ENCODE data around the gene SNX9. TPM values are rescaled to one million over a fixed set of nuclear protein-coding genes. Genes with fewer than 3 reads are reported as not detected.
"Not testable (repeated sequence)": the region's sequence is repeated elsewhere in the genome, so short reads cannot be mapped to it uniquely, and the experiment has no call there.

SNX9 gene
- polyA plus RNA-seq, 4 donors: 36.4 to 57.8 (median 51.3) TPM

DNA sequence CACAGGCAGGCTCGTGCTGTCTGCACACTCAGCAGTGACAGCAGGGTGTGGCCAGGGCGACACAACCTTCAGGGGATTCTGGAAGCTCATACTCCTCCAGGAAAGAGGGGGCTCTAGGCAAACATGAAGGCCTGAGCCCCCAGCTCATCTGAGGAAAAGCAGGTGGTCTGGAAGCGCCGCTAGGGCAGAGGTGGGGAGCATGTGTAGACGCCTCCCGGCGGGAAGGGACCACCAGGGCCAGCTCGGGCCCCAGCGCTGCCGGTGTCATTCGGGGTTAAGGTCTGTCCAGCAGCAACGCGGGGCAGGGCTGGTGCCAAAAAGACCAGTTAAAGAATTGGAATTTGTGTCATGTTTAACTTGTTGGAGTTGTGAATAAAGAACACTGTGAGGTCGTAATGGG lies 119.3 kb downstream of the SNX9 start:
- H3K36me3 ChIP-seq (ENCODE audit: control insufficient read depth in 3 of 3, insufficient read depth in 2 of 3, low read depth in 1 of 3, low read length in 3 of 3): peaks cover 9 to 65% (median 17%) of the 10 kb centered on the region in 3 donors
- no peaks in the 10 kb centered on the region for H3K9me3 ChIP-seq (ENCODE audit: control insufficient read depth in 2 of 2, insufficient read depth in 1 of 2, low read depth in 1 of 2, low read length in 1 of 2)
- no peak overlapping the region for H3K27ac ChIP-seq (ENCODE audit: low read depth in 1 of 3, low read length in 2 of 3)
- H3K27me3 ChIP-seq (ENCODE audit: control insufficient read depth in 3 of 3, insufficient read depth in 3 of 3, low read length in 3 of 3): no peaks in the 10 kb centered on the region
- peaks cover 0 to 4% (median 0%) of the 10 kb centered on the region in 3 donors for H3K4me1 ChIP-seq (ENCODE audit: control insufficient read depth in 3 of 3, insufficient read depth in 2 of 3, low read depth in 1 of 3, low read length in 2 of 3)
- H3K4me3 ChIP-seq (ENCODE audit: low read depth in 1 of 3, low read length in 3 of 3): no peak overlapping the region
- DNase-seq (no peak), FAIRE-seq (no peak)
- 87 to 90% (median 89%) methylated on average over 14 of the region's 14 CpGs for WGBS, 3 donors

DNA sequence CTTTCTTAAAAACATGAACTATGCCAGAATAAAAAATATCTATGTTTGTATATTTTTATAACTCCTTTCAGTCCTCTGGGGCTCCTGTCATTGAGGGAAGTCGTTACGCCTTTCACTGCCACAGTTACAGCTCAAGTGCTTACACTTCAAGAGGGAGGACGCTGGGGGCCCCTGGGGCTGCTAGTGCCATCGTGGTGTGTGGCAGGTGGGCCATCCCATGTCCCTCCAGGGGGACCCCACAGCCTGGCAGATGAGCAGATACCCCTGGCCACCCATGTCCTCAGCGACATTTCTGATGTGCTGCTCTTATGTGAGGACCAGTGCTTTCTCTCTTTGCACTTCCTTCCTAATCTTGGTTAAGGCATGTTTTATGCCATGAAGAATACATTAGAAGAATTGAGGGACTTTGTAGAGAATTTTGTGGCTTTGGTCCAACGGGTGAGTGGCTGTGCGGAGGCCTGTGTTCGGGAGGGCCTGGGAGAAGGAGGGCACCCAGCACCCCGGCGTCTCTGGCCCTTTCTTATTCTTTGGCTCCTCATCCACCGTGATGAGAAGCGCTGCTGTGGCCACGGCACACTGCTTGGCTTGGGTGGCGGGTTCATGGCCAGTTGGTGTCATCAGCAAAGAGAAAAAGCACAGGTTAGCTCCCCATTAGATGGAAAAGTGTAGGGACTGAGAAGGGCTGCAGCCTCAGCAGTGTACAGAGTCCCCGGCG lies 120.4 kb downstream of the SNX9 start:
- H3K4me3 ChIP-seq (ENCODE audit: low read depth in 1 of 3, low read length in 3 of 3): no peak overlapping the region
- H3K27me3 ChIP-seq (ENCODE audit: control insufficient read depth in 3 of 3, insufficient read depth in 3 of 3, low read length in 3 of 3): no peaks in the 10 kb centered on the region
- 90 to 95% (median 93%) methylated on average over 16 of the region's 16 CpGs for WGBS, 3 donors
- no peaks in the 10 kb centered on the region for H3K9me3 ChIP-seq (ENCODE audit: control insufficient read depth in 2 of 2, insufficient read depth in 1 of 2, low read depth in 1 of 2, low read length in 1 of 2)
- peaks cover 9 to 65% (median 13%) of the 10 kb centered on the region in 3 donors for H3K36me3 ChIP-seq (ENCODE audit: control insufficient read depth in 3 of 3, insufficient read depth in 2 of 3, low read depth in 1 of 3, low read length in 3 of 3)
- no peak for FAIRE-seq
- peaks cover 0 to 4% (median 0%) of the 10 kb centered on the region in 3 donors for H3K4me1 ChIP-seq (ENCODE audit: control insufficient read depth in 3 of 3, insufficient read depth in 2 of 3, low read depth in 1 of 3, low read length in 2 of 3)
- no peak overlapping the region for H3K27ac ChIP-seq (ENCODE audit: low read depth in 1 of 3, low read length in 2 of 3)
- DNase-seq: no peak

DNA sequence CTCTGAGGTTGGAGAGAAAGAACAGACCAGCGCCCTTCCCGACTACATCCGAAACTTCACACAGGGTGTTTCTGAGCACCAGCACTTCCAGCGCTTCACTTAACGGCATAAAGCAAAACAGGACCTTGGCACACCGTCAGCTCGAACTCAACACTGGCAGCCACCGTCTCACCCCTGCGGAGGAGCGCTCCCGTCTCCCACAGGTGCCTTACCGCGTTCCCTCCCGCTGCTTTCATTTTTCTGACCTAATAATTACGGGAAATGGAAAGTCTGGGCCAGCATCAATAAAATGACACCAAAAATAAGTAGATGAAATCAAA lies 120.9 kb downstream of the SNX9 start:
- 94 to 98% (median 96%) methylated on average over 15 of the region's 15 CpGs for WGBS, 3 donors
- no peaks in the 10 kb centered on the region for H3K9me3 ChIP-seq (ENCODE audit: control insufficient read depth in 2 of 2, insufficient read depth in 1 of 2, low read depth in 1 of 2, low read length in 1 of 2)
- no peak for FAIRE-seq
- DNase-seq: no peak
- no peak overlapping the region for H3K27ac ChIP-seq (ENCODE audit: low read depth in 1 of 3, low read length in 2 of 3)
- H3K4me3 ChIP-seq (ENCODE audit: low read depth in 1 of 3, low read length in 3 of 3): no peak overlapping the region
- H3K36me3 ChIP-seq (ENCODE audit: control insufficient read depth in 3 of 3, insufficient read depth in 2 of 3, low read depth in 1 of 3, low read length in 3 of 3): peaks cover 9 to 63% (median 13%) of the 10 kb centered on the region in 3 donors
- peaks cover 0 to 4% (median 0%) of the 10 kb centered on the region in 3 donors for H3K4me1 ChIP-seq (ENCODE audit: control insufficient read depth in 3 of 3, insufficient read depth in 2 of 3, low read depth in 1 of 3, low read length in 2 of 3)
- no peaks in the 10 kb centered on the region for H3K27me3 ChIP-seq (ENCODE audit: control insufficient read depth in 3 of 3, insufficient read depth in 3 of 3, low read length in 3 of 3)

DNA sequence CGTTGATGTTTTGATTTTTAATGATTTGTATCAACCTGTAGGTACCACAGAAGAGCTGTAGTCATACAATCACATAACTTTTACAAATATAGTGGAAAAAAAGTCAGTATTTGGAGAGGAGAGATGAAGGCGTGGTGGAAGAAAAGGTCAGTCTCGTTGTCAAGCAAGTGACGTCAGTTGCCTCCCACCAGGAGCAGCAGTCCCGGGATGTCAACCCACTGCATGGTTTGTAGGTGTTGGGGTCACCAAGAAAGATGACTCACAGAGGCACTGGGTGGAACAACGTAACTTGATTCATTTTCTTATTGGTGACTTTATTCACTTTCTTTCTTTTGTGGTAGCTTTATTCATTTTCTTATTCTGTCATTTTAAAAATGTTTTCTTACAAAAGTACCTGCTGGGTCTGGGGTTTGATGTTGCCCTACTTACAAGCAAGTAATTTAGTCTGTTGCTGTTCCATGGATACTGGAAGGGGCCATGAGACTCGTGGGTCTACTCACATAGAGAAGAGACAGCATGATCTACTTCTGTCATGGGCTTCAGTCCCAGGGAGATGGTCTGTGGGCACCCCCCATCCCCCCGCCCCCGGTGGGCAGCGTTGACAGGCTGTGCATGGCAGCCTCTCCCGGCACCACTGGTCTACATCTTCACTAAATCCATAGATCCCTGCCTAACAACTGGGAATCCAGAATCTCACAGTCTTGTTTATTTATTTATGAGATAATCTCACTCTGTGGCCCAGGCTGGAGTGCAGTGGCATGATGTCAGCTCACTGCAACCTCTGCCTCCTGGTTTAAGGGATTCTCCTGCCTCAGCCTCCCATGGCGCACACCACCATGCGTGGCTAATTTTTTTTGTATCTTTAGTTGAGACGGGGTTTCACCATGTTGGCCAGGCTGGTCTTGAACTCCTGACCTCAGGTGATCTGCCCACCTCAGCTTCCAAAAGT lies 122.2 kb downstream of the SNX9 start:
- Histone ChIP-seq H3K4me1 (ENCODE audit: control insufficient read depth in 3 of 3, insufficient read depth in 2 of 3, low read depth in 1 of 3, low read length in 2 of 3) (peaks cover 0 to 3% (median 0%) of the 10 kb centered on the region in 3 donors), H3K27me3 (ENCODE audit: control insufficient read depth in 3 of 3, insufficient read depth in 3 of 3, low read length in 3 of 3) (no peaks in the 10 kb centered on the region), H3K9me3 (ENCODE audit: control insufficient read depth in 2 of 2, insufficient read depth in 1 of 2, low read depth in 1 of 2, low read length in 1 of 2) (no peaks in the 10 kb centered on the region), H3K36me3 (ENCODE audit: control insufficient read depth in 3 of 3, insufficient read depth in 2 of 3, low read depth in 1 of 3, low read length in 3 of 3) (peaks cover 9 to 52% (median 13%) of the 10 kb centered on the region in 3 donors), H3K4me3 (ENCODE audit: low read depth in 1 of 3, low read length in 3 of 3) (no peak overlapping the region), H3K27ac (ENCODE audit: low read depth in 1 of 3, low read length in 2 of 3) (no peak overlapping the region)
- 85 to 87% (median 87%) methylated on average over 14 of the region's 14 CpGs for WGBS, 3 donors
- FAIRE-seq (no peak), DNase-seq (no peak)

DNA sequence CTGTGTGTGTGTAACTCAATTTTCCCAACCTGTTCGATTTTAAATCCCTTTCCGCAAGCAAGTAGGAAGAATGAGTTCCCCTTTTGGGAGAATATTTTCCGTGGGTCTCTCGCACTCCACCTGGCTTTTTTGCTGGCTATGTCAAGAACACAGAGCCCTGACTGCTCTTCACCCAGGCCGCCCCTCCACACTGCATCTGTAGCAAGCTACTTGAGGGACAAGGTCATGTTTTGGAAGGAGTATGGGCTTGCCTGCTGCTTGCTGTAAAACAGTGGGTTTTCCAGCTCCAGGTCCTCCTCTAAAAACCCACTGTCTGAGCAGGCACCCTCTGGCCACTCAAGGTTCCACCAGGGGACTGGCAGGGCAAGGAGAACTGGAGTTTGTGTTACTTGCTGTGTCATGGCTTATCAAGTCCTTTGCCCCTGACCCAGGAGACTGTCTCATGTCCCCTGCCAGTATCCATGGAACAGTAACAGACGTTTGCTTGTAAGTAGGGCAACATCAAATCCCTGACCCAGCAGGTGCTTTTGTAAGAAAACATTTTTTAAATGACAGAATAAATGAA lies 123.1 kb downstream of the SNX9 start:
- no peak overlapping the region for H3K27ac ChIP-seq (ENCODE audit: low read depth in 1 of 3, low read length in 2 of 3)
- no peak for FAIRE-seq

DNA sequence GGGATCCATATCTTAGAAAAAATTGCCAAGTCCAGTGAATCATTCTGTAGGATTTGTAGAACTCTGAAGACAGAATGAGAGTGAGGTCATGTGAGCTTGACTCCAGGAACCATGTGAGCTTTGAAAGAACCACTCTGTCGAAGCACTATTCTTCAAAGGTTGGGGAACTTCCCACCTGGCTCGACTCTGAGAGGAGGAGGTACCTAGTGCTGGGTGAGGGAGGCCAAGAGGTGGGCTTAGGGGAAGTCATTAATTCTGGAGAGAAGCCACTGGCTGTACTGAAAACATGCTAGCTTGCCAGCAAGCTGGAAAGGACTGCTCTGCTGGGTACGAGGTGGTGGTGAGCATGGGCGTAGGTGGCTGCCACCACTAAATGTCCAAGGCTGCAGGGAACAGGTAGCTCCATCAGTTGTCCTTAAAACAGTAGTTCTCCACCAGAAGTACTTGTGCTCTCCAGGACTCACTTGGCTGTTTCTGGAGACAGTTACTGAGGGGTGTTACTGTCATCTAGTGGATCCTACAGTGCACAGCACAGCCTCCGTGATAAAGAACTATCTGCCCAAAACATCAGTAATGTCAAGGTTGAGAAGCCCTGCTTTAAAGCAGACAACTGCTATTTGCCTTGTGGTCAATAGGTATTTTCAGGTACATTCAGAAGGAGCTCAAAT lies 124.0 kb downstream of the SNX9 start:
- WGBS, 3 donors: 57 to 72% (median 69%) methylated on average over 5 of the region's 5 CpGs
- Histone ChIP-seq H3K9me3 (ENCODE audit: control insufficient read depth in 2 of 2, insufficient read depth in 1 of 2, low read depth in 1 of 2, low read length in 1 of 2) (no peaks in the 10 kb centered on the region), H3K4me3 (ENCODE audit: low read depth in 1 of 3, low read length in 3 of 3) (no peak overlapping the region), H3K27me3 (ENCODE audit: control insufficient read depth in 3 of 3, insufficient read depth in 3 of 3, low read length in 3 of 3) (no peaks in the 10 kb centered on the region), H3K36me3 (ENCODE audit: control insufficient read depth in 3 of 3, insufficient read depth in 2 of 3, low read depth in 1 of 3, low read length in 3 of 3) (peaks cover 5 to 38% (median 8%) of the 10 kb centered on the region in 3 donors), H3K4me1 (ENCODE audit: control insufficient read depth in 3 of 3, insufficient read depth in 2 of 3, low read depth in 1 of 3, low read length in 2 of 3) (peaks cover 0 to 6% (median 0%) of the 10 kb centered on the region in 3 donors), H3K27ac (ENCODE audit: low read depth in 1 of 3, low read length in 2 of 3) (no peak overlapping the region)
- DNase-seq (no peak), FAIRE-seq (no peak)

More for the DNA sequence above, 123.1 kb downstream of the SNX9 start:
- no peaks in the 10 kb centered on the region for H3K27me3 ChIP-seq (ENCODE audit: control insufficient read depth in 3 of 3, insufficient read depth in 3 of 3, low read length in 3 of 3)
- no peak overlapping the region for H3K4me3 ChIP-seq (ENCODE audit: low read depth in 1 of 3, low read length in 3 of 3)
- H3K4me1 ChIP-seq (ENCODE audit: control insufficient read depth in 3 of 3, insufficient read depth in 2 of 3, low read depth in 1 of 3, low read length in 2 of 3): no peaks in the 10 kb centered on the region
- H3K9me3 ChIP-seq (ENCODE audit: control insufficient read depth in 2 of 2, insufficient read depth in 1 of 2, low read depth in 1 of 2, low read length in 1 of 2): no peaks in the 10 kb centered on the region
- H3K36me3 ChIP-seq (ENCODE audit: control insufficient read depth in 3 of 3, insufficient read depth in 2 of 3, low read depth in 1 of 3, low read length in 3 of 3): peaks cover 5 to 45% (median 13%) of the 10 kb centered on the region in 3 donors
- WGBS, 3 donors: 89 to 90% (median 90%) methylated on average over 6 of the region's 6 CpGs
- no peak for DNase-seq

DNA sequence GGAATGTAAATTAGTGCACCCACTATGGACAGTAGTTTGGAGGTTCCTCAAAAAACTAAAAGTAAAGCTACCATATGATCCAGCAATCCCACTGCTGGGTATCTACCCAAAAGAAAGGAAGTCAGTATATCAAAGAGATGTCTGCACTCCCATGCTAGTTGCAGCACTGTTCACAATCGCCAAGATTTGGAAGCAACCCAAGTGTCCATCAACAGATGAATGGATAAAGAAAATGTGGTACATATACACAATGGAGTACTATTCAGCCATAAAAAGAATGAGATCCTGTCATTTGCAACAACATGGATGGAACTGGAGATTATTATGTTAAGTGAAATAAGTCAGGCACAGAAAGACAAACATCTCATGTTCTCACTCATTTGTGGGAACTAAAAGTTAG lies 127.9 kb downstream of the SNX9 start:
- not testable (repeated sequence) for H3K27me3 ChIP-seq (ENCODE audit: control insufficient read depth in 3 of 3, insufficient read depth in 3 of 3, low read length in 3 of 3); FAIRE-seq; H3K36me3 ChIP-seq (ENCODE audit: control insufficient read depth in 3 of 3, insufficient read depth in 2 of 3, low read depth in 1 of 3, low read length in 3 of 3); H3K4me3 ChIP-seq (ENCODE audit: low read depth in 1 of 3, low read length in 3 of 3); H3K27ac ChIP-seq (ENCODE audit: low read depth in 1 of 3, low read length in 2 of 3); H3K9me3 ChIP-seq (ENCODE audit: control insufficient read depth in 2 of 2, insufficient read depth in 1 of 2, low read depth in 1 of 2, low read length in 1 of 2); DNase-seq
- peaks cover 0 to 38% (median 0%) of the 10 kb centered on the region in 3 donors for H3K4me1 ChIP-seq (ENCODE audit: control insufficient read depth in 3 of 3, insufficient read depth in 2 of 3, low read depth in 1 of 3, low read length in 2 of 3)
- 69 to 96% (median 71%) methylated on average over 1 of the region's 1 CpG for WGBS, 3 donors

DNA sequence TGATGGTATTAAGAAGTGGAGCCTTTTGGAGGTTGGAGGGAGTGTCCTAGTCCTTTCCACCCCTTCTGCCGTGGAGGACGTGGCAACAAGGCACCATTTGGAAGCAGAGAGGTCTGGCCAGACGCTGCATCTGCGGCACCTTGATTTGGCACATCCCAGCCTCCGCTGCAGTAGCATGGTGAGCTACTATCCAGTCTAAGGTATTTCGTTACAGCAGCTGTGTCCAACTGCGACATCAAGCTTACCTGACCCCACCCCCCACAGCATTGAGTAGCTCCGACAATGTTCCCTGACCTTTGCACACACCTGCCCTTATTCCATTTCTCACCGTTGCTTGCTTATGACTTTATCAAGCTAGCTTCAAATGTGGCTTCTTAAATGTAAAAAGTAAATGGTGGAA lies 128.8 kb downstream of the SNX9 start:
- Histone ChIP-seq H3K27me3 (ENCODE audit: control insufficient read depth in 3 of 3, insufficient read depth in 3 of 3, low read length in 3 of 3) (no peaks in the 10 kb centered on the region), H3K4me1 (ENCODE audit: control insufficient read depth in 3 of 3, insufficient read depth in 2 of 3, low read depth in 1 of 3, low read length in 2 of 3) (peaks cover 0 to 38% (median 0%) of the 10 kb centered on the region in 3 donors), H3K27ac (ENCODE audit: low read depth in 1 of 3, low read length in 2 of 3) (peak overlapping the region; percentile 99), H3K36me3 (ENCODE audit: control insufficient read depth in 3 of 3, insufficient read depth in 2 of 3, low read depth in 1 of 3, low read length in 3 of 3) (peaks cover 0 to 3% (median 0%) of the 10 kb centered on the region in 3 donors), H3K9me3 (ENCODE audit: control insufficient read depth in 2 of 2, insufficient read depth in 1 of 2, low read depth in 1 of 2, low read length in 1 of 2) (no peaks in the 10 kb centered on the region), H3K4me3 (ENCODE audit: low read depth in 1 of 3, low read length in 3 of 3) (no peak overlapping the region)
- DNase-seq (peak; percentile 88 to 95), FAIRE-seq (no peak)
- WGBS, 3 donors: 19 to 65% (median 37%) methylated on average over 9 of the region's 9 CpGs
